ENCODE results near the gene TCOF1. TPM values are rescaled to one million over a fixed set of nuclear protein-coding genes. Genes with fewer than 3 reads are reported as not detected.

TCOF1 gene
- total RNA-seq, 1 donor from 2014 or later = 21.0 TPM

DNA sequence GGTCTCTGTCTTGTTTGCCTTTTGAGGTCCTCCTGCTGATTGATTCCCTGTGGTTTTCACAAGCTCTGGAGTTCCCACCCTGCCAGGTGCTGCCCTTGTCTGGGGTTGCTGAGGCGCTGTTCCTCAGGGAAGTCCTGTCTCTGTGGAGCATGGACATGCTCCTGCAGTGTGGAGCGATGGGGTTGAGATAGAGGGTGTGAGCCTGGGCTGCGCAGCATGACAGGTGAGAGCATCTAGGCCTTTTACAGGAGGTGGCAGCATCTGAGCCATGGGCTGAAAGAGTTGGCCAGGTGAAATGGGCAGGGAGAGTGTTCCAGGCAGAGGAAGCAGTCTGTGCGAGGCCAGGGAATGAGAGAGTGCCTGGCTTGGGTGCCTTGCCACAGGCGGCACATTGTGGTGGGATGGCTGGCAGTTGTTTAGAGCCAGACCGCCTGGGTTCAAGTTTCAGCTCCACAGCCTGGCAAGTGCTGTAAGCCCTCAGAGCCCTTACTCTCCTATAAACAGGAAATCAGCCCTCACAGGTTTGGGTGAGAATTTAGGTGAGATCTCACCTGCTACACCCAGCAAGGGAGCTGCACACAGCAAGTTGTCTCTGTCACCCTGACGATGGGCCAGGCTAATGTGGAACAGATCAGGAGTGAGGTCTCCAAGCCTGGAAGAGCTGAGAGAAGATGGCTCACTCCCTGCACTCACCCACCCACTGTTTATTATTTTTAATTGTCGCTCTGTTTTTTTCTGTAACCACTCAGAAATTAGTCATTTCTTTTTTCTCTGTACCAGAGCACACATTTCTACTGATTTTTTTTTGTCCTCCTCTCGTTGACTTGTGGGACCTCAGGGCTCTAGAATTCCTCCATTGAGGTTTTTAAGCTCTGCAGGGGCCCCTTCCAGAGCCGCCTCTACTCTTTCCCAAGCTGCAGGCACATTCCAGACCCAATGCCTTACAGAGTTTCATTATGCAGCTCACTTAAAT, 19.6 kb downstream of the TCOF1 start:
- intact Hi-C loops (cut with micrococcal nuclease) = no loop called here
- ATAC-seq (no peak), DNase-seq (no peak)

DNA sequence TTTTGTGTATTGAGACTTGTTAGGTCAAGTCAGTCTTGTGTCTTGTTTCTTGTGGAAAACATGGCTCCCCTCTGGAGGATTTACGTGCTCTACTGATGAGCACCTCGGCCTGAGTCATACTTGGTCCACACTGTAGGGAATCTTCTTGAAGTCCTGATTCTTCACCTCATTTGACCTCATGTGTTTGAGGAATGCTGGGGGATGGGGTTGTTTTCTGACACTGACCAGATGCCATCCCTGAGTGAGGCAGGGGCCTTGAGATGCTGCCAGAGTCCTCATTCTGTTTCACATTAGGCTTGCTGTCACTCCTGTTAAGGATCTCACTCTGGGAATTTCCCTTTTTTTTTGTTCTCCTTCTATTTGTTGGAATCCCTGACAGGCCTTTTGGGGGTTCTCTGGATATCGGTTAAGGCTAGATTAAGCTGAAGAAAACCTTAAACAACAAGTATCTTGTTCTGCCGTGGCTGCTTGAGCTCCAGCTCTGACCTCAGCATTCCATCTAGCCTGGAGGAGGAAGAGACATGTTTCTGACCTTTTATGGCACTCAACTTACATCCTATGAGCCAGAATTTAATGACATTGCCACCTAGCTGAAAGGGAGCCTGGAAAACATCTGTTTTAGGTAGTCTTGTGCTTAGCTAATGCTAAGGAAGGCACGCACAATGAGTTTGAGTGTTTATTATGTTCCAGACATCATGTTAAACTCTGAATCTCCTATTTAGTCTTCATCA, 20.6 kb downstream of the TCOF1 start:
- intact Hi-C loops (cut with micrococcal nuclease) = no loop called here
- ATAC-seq (no peak), DNase-seq (no peak)

DNA sequence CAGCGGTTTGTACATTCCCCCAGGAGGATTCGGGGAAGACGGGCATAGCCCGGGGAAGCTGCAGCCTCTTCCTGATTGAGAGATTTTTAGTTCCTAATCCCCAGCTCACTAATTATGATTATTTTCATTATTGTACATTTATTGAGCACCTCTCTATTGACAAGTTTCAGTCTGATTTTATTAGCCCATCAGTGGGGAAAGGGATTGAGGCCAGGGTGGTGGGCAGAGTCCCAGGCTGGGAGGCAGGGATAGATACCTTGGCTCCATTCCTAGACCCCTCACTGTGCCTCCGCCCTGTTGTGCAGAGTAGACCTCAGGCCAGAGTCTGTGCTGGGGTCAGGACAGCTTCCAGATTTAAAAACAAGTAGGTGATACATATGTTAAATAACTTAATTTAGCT, 27.2 kb downstream of the TCOF1 start:
- intact Hi-C loops (cut with micrococcal nuclease) = no loop called here

DNA sequence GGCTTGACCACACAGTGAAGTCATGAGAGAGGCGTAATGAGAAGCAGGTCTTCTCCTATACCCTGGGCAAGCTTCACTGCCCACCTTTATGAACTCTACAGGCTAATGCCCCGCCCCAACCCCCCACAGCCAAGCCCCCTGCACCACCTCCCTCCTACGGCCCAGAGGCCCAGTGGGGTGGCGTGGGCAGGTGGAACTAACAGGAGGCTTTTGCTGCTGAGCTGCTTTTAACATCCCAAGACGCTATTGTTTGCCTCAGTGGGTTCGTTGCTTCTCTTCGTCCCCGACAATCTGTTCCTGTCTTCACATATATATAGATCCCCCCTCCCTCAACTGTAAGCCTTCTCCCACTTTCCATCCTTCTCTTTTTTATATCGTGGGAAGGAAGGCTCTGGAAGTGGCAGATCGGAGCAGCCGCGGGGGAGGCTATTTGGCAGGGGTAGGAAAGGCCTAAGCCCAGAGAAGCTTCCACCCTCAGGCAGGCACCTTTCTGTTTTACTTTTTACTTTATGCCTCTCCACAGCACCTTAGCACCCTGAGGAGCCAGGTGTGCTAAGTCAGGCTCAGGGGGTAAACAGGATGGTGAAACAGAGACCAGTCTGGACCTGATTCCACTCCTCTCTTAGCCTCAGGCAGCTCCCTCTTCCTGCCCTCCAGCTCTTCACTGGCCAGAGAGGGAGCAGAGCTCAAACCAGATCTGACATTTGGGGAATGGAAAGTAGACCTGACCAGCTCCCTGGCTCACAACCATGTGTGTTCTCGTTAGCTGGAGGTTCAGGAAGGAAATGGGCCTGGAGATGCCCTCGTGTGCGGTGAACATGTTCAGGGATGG, 28.7 kb downstream of the TCOF1 start:
- DNase-seq (no peak), ATAC-seq (no peak)
- intact Hi-C loops (cut with micrococcal nuclease) = no loop called here

More for the DNA sequence above, 27.2 kb downstream of the TCOF1 start:
- no peak for DNase-seq
- ATAC-seq = no peak

DNA sequence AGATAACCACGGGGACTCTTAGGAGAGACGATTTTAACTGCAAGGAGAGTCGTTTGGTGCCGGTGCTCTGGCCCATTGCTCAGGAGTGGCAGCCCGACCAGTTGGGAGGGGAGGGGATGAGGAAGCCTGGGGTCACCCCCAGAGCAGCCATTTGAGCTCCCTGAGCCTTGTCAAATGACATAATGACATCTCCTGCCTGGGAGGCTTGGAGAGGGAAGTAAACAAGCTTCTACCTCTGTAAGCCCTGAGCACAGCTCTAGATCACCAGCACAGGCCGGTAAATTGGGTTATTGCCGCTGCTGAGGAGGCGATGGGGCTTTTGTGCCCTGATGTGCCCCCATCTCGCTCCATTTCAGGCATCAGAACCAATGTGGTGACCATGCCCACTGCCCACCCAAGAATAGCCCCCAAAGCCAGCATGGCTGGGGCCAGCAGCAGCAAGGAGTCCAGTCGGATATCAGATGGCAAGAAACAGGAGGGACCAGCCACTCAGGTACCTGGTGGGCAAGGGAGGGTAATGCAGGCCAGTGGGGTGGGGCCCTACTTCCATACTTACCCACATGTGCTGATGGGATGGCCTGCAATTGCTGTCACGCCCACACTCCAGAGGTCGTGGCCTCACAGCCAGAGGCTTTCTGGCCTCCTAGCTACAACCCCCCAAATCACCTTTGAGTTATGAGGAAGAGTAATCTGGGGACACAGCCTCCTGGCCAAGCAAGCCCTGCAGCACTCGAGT, 32.2 kb downstream of the TCOF1 start:
- ATAC-seq = no peak
- intact Hi-C loops (cut with micrococcal nuclease) = no loop called here
- DNase-seq = no peak

DNA sequence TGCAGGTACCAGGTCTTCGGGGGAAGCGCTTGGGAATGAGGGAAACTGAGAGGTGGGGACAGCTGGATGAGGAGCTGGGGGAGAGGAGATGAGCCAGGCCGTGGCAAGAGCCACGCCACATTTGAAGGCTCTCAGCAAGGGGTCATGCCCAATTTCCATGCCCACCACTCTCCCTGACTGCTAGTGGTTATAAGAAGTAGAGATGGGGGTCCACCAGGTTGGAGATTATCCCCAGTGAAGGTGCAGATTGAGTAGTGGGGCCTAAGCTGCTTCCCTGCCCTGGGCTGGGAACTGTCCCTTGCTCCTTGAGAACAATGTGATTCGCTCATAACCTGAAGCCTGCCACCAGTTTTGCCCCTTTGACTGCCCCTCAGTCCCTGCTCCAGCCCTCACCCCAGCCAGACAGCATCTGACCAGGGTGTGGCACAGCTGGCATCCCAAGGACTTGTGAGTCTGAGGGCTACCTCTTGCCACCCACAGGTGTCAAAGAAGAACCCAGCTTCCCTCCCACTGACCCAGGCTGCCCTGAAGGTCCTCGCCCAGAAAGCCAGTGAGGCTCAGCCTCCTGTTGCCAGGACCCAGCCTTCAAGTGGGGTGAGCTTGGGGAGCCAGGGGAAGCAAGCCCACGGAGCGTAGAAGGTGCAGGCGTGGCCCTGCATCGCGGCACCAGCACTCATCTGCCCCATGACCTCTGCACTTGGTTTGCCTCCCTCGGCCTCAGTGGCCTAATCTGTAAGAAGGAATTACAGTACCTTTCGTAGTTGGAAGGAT, 33.8 kb downstream of the TCOF1 start:
- ATAC-seq (no peak), DNase-seq (no peak)
- intact Hi-C loops (cut with micrococcal nuclease) = no loop called here

DNA sequence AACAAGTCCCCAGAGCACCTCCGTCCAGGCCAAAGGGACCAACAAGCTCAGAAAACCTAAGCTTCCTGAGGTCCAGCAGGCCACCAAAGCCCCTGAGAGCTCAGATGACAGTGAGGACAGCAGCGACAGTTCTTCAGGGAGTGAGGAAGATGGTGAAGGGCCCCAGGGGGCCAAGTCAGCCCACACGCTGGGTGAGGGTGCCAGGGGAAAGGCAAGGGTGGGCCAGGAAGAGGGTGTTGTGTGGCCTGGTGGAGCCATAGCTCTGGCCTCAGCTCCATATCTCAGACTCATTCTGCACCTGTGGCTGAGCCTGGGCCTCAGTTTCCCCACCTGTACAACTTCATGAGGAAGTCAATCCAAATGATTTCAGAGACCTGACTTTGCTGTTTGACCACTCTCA, 34.5 kb downstream of the TCOF1 start:
- intact Hi-C loops (cut with micrococcal nuclease) = no loop called here
- ATAC-seq (no peak), DNase-seq (no peak)

DNA sequence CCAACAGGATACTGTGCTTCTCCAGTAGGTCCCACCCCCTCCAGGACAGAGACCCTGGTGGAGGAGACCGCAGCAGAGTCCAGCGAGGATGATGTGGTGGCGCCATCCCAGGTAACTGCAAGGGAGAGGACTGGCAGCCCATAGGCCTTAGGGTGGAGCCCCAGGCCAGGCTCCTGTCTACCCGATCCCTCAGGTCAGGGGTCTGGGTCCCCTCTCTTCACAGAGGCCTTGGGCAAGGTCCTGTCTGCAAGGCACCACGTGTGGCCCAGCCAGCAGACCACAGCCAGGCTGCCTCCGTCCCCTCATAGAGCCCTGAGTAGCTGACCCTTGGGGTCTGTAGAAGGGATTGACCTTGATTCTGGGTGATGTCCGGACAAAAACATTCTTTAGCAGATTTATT, 35.2 kb downstream of the TCOF1 start:
- DNase-seq (no peak), ATAC-seq (no peak)
- intact Hi-C loops (cut with micrococcal nuclease) = no loop called here

DNA sequence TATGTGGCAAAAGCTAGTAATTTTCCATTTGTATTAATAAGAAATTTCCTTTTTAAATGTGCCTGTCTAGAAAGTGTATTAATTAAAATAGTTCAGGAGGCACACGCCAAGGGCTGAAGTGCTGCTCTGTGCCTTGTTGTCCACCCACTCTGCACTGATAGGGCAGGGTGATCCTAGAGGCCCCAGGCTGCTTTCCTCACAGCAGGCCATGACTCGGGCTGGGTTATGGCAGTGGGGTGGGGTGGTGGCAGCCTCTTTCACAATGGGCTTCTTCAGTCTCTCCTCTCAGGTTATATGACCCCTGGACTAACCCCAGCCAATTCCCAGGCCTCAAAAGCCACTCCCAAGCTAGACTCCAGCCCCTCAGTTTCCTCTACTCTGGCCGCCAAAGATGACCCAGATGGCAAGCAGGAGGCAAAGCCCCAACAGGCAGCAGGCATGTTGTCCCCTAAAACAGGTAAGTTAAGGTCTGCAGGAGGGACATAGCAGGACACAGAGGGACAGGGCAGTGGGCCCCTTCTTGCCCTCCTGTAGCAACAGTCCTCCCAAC, 35.7 kb downstream of the TCOF1 start:
- no peak for DNase-seq
- intact Hi-C loops (cut with micrococcal nuclease) = no loop called here
- ATAC-seq = no peak

DNA sequence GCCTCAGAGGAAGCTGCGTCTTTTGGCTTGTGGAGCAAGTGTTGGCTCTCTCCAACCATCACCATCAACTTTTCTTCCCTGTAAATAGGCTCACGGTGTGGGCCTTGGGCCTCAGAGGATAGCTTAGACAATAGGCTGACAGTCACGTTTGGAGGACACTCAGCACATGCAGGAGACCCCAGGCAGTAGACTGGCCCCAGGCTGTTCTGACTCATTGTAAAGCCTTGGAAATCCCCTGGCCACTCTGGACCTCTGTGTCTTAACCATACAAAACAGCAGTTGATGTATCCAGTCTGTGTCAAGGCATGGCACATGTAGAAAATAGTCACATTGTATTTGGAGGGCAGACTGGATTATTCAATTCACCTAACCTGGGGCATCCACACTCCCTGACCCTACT, 36.6 kb downstream of the TCOF1 start:
- ATAC-seq (no peak), DNase-seq (no peak)
- intact Hi-C loops (cut with micrococcal nuclease) = no loop called here

DNA sequence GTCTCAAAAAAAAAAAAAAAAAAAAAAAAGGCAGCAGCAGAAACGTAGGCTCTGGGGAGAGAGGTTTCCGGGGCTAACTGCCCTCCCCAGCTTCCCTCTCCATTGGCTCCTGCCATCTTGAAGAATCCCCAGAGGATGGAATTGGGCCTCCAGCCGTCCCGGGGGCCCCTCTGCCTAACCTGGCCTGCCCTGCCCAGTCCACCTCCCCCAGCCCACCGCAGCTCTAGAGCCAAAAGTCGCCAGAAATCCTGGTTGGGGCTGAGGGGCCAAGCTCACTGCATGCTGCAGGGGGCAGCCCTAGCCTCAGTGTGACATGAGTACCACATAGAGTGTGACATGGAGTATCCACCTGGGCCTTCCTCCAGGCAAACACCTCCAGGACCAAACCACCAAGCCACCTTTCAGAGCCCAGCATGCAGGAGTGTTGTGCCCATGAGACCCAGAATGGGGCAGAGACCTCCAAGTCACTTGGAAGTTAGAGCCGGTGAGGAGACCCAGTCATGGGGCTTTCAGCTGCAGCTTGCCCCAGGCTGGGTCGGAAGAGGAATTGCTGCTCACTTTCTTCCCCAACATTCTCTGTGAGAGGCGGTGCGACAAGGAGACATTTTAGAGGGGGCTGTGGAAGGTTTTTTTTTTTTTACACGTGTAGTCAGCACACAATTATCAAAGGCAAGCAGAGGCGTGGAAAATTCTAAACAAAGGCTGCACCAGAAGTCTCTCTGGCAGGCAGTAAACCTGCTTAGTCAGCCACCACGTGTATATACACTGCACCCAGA, 37.6 kb downstream of the TCOF1 start:
- intact Hi-C loops (cut with micrococcal nuclease) = no loop called here
- ATAC-seq (no peak), DNase-seq (no peak)

DNA sequence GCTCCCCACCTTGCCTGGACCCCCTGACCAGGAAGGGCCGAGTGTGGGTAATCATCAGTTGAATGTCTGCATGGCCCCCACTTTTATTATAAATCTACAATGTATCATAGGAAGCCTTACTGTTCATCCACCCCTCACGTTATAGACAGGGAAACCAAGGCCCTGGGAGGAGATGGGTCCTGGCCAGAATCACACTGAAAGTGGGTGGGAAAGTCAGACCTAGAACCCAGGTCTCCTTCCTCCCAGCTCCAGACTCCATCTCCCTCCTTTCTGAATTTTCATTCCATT, 38.1 kb downstream of the TCOF1 start:
- intact Hi-C loops (cut with micrococcal nuclease) = no loop called here
- ATAC-seq (no peak), DNase-seq (no peak)

DNA sequence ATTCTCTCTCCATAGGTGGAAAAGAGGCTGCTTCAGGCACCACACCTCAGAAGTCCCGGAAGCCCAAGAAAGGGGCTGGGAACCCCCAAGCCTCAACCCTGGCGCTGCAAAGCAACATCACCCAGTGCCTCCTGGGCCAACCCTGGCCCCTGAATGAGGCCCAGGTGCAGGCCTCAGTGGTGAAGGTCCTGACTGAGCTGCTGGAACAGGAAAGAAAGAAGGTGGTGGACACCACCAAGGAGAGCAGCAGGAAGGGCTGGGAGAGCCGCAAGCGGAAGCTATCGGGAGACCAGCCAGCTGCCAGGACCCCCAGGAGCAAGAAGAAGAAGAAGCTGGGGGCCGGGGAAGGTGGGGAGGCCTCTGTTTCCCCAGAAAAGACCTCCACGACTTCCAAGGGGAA, 38.8 kb downstream of the TCOF1 start:
- intact Hi-C loops (cut with micrococcal nuclease) = no loop called here
- peak; percentile 13 for DNase-seq
- no peak for ATAC-seq

DNA sequence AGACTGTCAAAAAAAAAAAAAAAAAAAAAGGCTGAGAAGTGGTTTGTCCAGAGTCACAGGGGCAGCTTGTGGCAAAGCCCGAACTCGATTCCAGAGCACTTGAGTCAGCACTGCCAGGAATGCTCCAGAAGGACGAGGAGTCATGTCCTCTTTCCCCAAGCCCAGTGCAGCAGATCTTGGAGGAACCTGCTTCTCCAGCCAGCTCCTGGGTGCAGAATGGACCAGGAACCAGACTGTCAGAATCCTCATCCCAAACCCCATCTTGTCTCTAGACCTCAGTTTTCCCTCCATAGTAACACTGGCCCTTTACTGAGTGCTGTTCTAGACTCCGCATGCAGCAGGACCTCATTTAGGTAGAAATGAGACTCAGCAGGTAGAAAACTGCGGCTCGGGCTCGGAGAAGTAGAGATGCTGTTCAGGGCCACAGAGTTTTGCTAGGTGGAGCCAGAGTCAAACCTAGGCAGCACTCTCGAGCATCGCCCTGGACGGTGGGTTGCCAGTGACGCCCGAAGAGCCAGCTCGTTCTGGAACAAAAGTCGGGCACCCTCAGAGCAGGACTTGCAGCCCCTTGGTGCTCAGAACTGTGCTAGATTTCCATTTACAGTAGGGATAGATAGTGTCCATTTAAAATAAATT, 39.8 kb downstream of the TCOF1 start:
- ATAC-seq = no peak
- intact Hi-C loops (cut with micrococcal nuclease) = no loop called here
- peak; percentile 3 for DNase-seq

DNA sequence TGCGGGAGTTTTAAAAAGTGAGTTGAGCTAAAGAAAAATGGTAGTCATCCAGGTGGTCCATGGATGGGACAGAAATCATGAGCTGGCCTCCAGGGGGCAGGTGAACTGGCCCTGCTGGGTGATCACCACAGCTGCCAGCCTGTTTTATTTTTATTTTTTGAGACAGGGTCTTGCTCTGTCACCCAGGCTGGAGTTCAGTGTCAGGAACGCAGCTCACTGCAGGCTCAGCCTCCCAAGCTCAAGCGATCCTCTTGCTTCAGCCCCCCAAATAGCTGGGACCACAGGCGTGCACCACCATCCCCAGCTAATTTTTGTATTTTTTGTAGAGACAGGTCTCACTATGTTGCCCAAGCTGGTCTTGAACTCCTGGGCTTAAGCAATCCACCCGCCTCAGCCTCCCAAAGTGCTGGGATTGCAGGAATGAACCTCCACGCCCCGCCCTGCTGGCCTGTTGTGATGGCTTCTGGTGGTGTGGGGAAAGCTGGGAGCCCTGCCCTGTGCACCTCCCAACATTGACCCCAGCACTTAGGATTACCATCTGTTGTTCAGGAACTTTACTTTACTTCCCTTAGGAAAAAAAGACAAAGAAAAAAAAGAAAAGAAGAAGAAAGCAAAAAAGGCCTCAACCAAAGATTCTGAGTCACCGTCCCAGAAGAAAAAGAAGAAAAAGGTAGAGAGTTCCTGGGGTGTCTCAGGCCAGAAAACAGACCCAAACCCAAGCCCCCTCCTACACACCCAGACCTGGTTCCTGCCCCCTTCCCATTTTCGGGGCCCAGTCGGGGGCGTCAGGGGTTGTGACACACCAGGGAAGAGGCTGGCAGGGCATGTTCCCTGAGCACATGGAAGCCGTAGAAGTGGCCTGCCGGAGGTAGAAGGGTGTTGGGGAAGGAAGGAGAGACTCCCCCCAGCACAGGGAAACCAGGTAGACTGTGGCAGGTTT, 40.6 kb downstream of the TCOF1 start:
- DNase-seq (peak; percentile 28), ATAC-seq (no peak)
- intact Hi-C loops (cut with micrococcal nuclease) = no loop called here
